Stimulated activated CD4-positive, alpha-beta T cell treated with anti-CD3 and anti-CD28 coated beads, TNF-alpha, amount 100 ng/mL, for 24 hours (primary cell): ENCODE data around the gene NEUROD2.

ENCODE experiments used
- DNase-seq, 3 experiments: peaks; one replicate each; pipeline ENCODE4 v3.0.0-alpha.2; 2020; ENCODE audit warnings: low read depth in 3 of 3

Gene NEUROD2

GRCh38 chr17:39607851-39608130, at the start of gene NEUROD2:
TSS of gene NEUROD2 (minus strand) at chr17:39607920. CDS start at chr17:39606599, 1,321 bp downstream.
- no peak for DNase-seq

- no peak for DNase-seq
Measured at GRCh38 chr17:39655105-39655504, 47.4 kb upstream of the NEUROD2 start.

- peak; percentile 64 to 79 (median 70) for DNase-seq
Measured at GRCh38 chr17:39653662-39654331, 46.1 kb upstream of the NEUROD2 start.

GRCh38 chr17:39653316-39653661, 45.6 kb upstream of the NEUROD2 start:
- no peak for DNase-seq

- no peak for DNase-seq
Measured at GRCh38 chr17:39652587-39653315, 45.0 kb upstream of the NEUROD2 start.

GRCh38 chr17:39651923-39652586, 44.3 kb upstream of the NEUROD2 start:
- no peak for DNase-seq

- DNase-seq, result no peak
Measured at GRCh38 chr17:39650121-39650579, 42.4 kb upstream of the NEUROD2 start.

GRCh38 chr17:39648616-39649366, 41.1 kb upstream of the NEUROD2 start:
- no peak for DNase-seq

- no peak for DNase-seq
Measured at GRCh38 chr17:39647256-39647655, 39.5 kb upstream of the NEUROD2 start.

- no peak for DNase-seq
Measured at GRCh38 chr17:39643271-39643670, 35.6 kb upstream of the NEUROD2 start.

GRCh38 chr17:39642291-39643074, 34.8 kb upstream of the NEUROD2 start:
- no peak for DNase-seq

- no peak for DNase-seq
Measured at GRCh38 chr17:39641883-39642282, 34.2 kb upstream of the NEUROD2 start.

- no peak for DNase-seq
Measured at GRCh38 chr17:39641097-39641496, 33.4 kb upstream of the NEUROD2 start.

- no peak for DNase-seq
Measured at GRCh38 chr17:39640591-39641031, 32.9 kb upstream of the NEUROD2 start.

GRCh38 chr17:39639566-39640458, 32.1 kb upstream of the NEUROD2 start:
- no peak for DNase-seq

- DNase-seq, result no peak
Measured at GRCh38 chr17:39639043-39639442, 31.3 kb upstream of the NEUROD2 start.

- no peak for DNase-seq
Measured at GRCh38 chr17:39638317-39638716, 30.6 kb upstream of the NEUROD2 start.

- peak; percentile 81 to 93 (median 84) for DNase-seq
Measured at GRCh38 chr17:39636927-39637736, 29.4 kb upstream of the NEUROD2 start, which contains the start of gene STARD3. TSS of gene STARD3 (plus strand) at chr17:39637144. CDS start at chr17:39653532, 16,388 bp downstream.

GRCh38 chr17:39636587-39636926, 28.8 kb upstream of the NEUROD2 start:
- DNase-seq, result no peak
